ENCODE measurements around the gene NUDCD3.

GRCh38 chr7:44454348-44454747, 36.1 kb downstream of the NUDCD3 start:
- TF ChIP-seq POLR2A (IDR thresholded peaks at IDR 0.05) (no peak), CTCF (IDR thresholded peaks at IDR 0.05) (no peak)

Data from sigmoid colon (tissue), 3 donors.